HG03045 (cell line): ENCODE measurements around the gene LIMA1.
A peak's percentile ranks its signal among the peaks of the same experiment; 100 is the strongest.
"Not testable (repeated sequence)": the region's sequence is repeated elsewhere in the genome, so short reads cannot be mapped to it uniquely, and the experiment has no call there.

Experiments
- ATAC-seq: cut with Tn5 transposase; IDR thresholded peaks from one replicate; pipeline ENCODE4 v1.9.1; 2021; ENCODE audit warnings: mild to moderate bottlenecking, moderate library complexity; ENCODE audit not compliant: unreplicated experiment

LIMA1 gene

DNA sequence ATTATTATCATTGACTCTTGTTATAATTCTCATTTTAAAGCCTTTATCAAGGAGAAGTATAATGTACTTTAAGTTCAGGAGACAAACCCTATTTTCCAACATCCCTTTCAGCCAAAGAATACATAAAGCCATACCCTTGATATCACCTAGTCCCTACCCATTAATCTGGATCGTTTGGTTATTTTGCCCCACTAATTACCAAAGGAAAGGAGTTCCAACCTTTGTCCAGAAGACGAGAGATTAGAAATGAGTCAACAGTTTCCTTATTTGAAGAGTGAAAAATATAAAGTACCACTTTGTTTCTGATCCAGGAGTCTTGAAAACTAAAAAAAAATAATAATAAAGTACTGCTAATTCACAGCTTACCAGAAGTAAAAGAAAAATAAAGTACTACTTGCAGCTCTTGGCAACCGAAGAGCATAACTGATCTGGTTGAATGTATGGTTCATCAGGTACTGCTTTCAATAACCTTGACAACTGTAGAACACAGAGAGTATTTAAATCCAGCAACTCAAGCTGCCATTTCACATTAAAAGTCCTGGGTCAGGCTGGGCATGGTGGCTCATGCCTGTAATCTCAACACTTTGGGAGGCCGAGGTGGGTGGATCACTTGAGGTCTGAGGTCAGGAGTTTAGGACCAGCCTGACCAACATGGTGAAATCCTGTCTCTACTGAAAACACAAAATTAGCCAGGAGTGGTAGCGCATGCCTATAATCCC is 33.7 kb downstream of the LIMA1 start:
- ATAC-seq = no peak

DNA sequence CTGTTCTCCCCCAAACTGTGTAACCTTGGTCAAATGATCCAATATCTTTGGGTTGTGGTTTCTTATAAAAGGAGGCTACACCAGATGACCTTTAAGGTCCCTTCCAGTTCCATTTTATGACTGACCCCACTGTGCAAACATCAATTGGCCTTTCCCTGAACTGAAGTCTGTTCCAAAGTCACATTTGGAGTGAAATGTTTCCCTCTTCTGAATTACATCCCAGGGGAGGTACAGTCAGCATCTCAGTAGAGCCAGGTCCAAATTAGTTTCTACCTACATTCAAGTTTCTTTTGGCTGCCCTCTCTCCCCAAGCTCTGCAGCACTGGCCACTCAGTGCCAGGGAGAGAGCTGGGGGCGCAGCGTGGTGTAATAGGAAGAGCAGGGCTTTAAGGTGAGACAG is 34.4 kb downstream of the LIMA1 start:
- no peak for ATAC-seq

GRCh38 chr12:50248411-50248810 is 34.9 kb downstream of the LIMA1 start:
- ATAC-seq = no peak

- ATAC-seq = not testable (repeated sequence)
Measured at GRCh38 chr12:50247665-50248064, 35.7 kb downstream of the LIMA1 start.

- peak; percentile 55 for ATAC-seq
Measured at GRCh38 chr12:50246873-50247612, 36.3 kb downstream of the LIMA1 start.

DNA sequence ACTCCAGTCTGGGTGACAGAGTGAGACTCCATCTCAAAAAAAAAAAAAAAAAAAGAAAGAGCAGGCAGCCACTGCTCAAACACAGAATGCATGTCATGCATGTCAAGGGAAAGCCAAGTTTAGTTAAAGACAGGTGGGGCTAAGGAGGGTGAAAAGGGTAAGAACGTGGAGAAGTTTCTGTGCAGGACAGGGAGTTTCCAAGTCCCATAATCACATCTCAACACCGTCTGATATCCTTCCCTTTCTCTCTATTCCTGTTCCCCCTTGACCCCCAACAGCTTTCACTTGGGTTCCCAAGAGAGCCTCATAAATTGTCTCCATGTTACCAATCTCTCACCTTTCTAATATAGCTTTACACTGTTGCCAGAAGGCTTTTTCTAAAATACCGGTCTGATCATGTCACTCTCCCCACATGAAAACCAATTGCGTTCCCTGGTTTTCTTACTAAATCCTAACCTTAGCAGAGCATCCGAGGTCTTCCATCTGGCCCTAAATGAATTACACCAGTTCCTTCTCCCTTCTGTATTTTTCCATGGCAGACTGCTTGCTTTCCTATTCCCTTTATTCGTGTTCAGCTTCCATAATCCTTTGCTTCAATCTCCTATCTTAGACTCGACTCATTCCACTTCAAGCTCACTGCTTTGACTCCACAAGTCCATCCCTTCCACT is 37.0 kb downstream of the LIMA1 start:
- ATAC-seq = no peak

GRCh38 chr12:50243507-50243906 is 39.8 kb downstream of the LIMA1 start:
- no peak for ATAC-seq

DNA sequence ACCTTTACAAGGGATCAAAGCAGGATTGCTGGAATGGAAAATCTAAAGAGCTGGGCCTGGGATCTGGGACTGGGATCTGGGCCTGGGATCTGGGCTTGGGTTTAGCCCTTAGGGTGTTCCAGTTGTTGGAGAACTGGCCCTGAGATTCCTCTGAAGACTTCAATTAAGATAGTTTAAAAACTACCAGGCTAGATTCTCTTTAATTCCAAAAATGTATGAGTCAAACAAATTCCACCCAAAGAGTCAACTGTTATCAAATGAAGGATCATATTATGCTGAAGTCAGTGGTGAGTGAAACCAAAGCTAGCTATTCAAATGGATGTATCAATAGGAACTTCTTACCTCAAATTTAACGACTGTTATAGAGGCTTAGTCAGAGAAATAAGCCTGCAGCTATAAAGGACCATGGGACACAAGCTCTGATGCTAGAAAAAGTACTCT is 40.5 kb downstream of the LIMA1 start:
- ATAC-seq = no peak

- no peak for ATAC-seq
Measured at GRCh38 chr12:50241178-50241577, 42.1 kb downstream of the LIMA1 start.

DNA sequence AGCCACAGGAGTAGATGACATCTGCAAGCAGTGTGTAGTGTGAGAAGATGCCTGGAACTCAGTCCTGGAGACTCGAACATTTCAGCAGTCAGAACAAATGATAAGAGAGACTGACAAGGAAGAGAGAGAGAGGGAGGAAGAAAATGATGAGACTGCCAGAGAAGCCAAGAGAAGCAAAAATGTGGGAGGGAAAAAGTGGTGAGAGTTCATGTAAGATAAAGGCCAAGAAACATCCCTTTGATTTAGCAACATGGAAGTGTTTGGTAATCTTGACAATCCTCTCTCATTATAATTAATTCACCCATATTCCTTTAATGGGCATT is 42.6 kb downstream of the LIMA1 start:
- ATAC-seq = no peak

DNA sequence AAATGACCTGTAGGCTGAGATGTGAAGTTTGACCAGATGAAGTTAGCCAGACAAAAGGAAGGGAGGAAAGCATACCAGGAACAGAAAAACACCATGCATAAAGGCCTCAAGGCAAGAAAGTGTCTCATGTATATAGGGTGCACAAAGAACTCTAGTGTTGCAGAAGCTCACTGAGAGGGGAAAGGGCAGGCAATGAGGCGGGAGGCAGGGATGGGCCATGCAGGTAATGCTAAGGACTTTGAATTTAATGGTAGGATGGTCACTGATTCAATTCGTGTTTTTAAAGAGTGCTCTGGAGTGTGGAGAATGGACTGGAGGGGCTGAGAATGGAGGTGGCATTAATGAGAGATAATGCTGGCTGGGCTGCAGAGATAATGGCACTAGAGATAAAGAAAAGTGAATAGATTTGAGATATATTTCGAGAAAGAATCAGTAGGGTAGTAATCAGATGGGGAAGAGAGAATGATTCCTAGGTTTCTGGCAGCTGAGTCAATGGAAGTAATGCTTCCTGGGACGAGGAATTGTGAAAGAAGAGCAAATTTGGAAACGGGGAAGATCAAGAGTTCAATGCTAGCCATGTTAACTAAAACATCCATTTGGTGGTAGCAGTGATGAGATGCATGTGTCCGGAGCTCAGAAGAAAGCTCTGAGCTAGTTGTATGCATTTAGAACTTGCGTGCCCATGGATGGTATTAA is 43.1 kb downstream of the LIMA1 start:
- no peak for ATAC-seq

- ATAC-seq = no peak
Measured at GRCh38 chr12:50239355-50239891, 43.9 kb downstream of the LIMA1 start.

DNA sequence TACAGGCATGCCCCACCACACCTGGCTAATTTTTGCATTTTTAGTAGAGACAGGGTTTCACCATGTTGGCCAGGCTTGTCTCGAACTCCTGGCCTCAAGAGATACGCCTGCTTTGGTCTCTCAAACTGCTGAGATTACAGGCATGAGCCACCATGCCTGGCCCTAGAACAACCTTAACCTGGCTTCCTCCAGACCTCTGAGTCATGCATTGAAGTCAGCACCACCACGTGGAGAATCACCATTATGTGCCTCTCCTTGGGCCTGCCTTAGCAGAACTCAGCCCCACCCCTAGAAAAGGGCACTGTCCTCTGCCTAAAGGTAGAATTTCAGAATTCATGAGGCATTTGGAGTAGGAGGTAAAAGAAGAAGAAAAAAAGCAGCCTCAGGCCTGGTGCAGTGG is 49.0 kb downstream of the LIMA1 start:
- no peak for ATAC-seq

DNA sequence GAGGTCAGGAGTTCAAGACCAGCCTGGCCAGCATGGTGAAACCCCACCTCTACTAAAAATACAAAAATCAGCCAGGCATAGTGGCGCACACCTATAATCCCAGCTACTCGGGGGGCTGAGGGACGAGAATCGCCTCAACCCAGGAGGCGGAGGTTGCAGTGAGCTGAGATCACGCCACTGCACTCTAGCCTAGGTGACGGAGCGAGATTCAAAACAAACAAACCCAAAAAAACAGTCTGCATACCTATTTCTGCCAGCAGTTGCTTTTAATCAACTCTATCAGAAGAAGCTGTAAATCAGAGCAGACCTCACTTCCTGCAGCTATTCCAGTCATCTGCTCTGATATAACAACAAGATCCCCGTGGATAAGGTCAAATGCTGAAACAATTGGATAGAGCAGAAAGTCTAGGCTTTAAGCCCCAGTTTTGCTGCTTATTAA is 50.5 kb downstream of the LIMA1 start:
- ATAC-seq = no peak

- ATAC-seq = no peak
Measured at GRCh38 chr12:50232206-50232605, 51.1 kb downstream of the LIMA1 start.

- ATAC-seq = no peak
Measured at GRCh38 chr12:50231346-50231745, 52.0 kb downstream of the LIMA1 start.

DNA sequence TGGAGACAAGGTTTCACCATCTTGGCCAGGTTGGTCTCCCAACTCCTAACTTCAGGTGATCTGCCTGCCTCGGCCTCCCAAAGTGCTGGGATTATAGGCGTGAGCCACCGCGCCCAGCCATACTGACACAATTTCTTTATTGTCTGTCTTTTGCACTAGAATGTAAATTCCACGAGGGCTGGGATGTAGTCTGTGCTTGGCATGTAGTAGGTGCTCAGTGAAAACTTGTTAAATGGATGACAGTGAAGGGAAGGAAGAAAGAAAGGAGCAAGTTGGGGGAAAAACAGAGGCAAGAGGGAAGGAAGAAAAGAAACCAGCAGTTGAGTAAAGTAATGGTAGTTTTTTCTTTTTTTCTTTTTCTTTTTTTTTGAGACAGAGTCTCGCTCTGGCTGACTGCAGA is 53.1 kb downstream of the LIMA1 start:
- ATAC-seq = no peak

DNA sequence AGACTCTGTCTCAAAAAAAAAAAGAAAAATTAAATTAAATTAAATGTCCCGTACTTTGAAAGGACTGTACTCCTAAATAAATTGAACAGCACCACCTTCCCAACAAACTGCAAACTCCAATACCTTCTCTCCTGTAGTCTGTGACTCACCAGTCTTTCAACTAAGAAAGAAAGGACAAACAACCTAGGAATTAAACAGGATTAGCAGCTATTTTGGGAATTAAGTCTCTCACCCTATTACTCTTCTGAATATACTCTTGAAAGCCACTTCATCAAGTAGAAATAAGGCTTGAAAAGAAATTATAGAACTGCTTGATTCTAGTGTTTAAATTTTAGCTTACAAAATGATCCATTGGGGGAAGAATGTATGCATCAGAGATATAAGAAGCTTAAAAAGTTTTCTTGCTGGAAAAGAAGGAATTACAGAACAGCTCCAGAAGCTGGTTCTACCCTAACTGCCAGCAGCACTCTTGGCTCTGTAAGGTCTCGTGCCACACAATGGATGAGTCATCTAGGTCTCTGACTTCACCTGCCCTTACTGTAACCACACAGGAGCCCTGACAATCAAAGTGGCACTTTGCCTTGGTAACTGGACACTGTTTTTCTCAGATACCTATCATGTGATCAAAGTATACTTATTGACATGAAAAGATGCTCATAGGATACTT is 59.2 kb downstream of the LIMA1 start:
- ATAC-seq = no peak

GRCh38 chr12:50222275-50222783 is 61.0 kb downstream of the LIMA1 start:
- ATAC-seq = peak; percentile 39

DNA sequence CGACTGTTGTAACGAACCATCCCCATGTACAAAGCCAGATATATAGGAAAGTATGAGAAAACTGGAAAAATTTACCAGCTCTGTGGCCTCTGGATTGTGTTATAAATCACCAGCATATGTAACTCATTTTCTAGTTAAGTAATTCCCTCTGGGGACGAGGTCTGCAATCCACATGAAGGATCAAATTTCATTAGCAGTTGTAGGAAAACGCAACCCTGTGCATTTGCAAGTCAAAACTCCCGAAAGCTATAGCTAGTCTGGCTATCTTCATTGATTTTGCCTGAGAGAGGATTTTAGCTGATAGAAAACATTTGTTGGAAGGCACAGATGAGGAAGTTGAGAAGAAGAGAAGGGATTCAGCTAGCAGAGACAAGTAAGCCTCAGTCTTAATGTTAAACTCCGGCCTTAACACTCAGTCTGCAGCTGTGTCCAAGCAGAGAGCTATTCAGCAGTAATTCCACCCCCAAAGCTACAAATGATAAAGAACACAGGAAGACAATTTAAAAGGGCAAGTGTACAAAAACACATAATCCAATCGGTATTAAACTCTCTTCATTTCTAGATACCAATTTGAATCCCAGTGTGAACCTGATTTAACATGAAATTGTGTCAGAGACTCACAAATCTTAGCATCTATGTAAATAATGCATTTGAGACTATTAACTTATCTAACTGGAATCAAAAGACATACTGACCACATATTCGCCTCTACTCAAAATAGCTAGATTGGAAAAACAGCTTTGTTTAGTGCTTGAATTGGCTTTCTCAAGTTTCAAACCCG is 61.9 kb downstream of the LIMA1 start:
- no peak for ATAC-seq
